ENCODE data around the gene GCNT4. TPM values are rescaled to one million over a fixed set of nuclear protein-coding genes. Genes with fewer than 3 reads are reported as not detected.

Gene GCNT4
- total and polyA plus RNA-seq, 7 donors: 0.69 to 3.2 (median 1.8) TPM

DNA sequence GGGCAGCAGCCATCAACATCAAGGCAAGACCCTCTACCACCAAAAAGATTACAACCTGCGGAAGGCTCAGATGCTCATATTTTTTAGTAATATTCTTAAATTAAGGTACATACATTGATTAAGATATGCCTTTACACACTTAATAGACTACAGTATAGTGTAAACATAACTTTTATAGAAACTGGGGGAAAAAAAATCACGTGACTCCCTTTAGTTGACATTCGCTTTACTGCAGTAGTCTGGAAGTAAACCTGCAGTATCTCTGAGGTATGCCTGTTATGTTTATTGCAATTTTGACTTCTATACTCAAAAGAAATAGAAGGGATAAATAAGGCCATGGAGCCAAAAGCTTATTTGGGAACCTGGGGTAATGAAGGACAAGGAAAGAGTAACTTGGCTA is 15.1 kb upstream of the GCNT4 start:
- intact Hi-C loops (cut with DNase I): no loop called here
- H3K27me3 ChIP-seq: no peaks in the 10 kb centered on the region
- no peak for DNase-seq
- no peaks in the 10 kb centered on the region for H3K9me3 ChIP-seq
- TF ChIP-seq CTCF (IDR thresholded peaks at IDR 0.05) (no peak), EP300 (IDR thresholded peaks at IDR 0.05) (no peak), POLR2AphosphoS5 (IDR thresholded peaks at IDR 0.05) (no peak), POLR2A (IDR thresholded peaks at IDR 0.05) (no peak)
- no peaks in the 10 kb centered on the region for H3K36me3 ChIP-seq
- WGBS, 2 donors: 86 to 91% methylated on average over 3 of the region's 3 CpGs
- H3K27ac ChIP-seq: no peak overlapping the region
- no peak overlapping the region for H3K4me3 ChIP-seq
- no peaks in the 10 kb centered on the region for H3K4me1 ChIP-seq

- DNase-seq: no peak
- Histone ChIP-seq H3K4me3 (no peak overlapping the region), H3K27me3 (no peaks in the 10 kb centered on the region), H3K4me1 (no peaks in the 10 kb centered on the region), H3K36me3 (no peaks in the 10 kb centered on the region), H3K27ac (no peak overlapping the region), H3K9me3 (no peaks in the 10 kb centered on the region)
- 85 to 91% methylated on average over 2 of the region's 2 CpGs for WGBS, 2 donors
- intact Hi-C loops (cut with DNase I): no loop called here
- TF ChIP-seq POLR2A (IDR thresholded peaks at IDR 0.05) (no peak), EP300 (IDR thresholded peaks at IDR 0.05) (no peak), POLR2AphosphoS5 (IDR thresholded peaks at IDR 0.05) (no peak), CTCF (IDR thresholded peaks at IDR 0.05) (no peak)
Measured at GRCh38 chr5:75062925-75063531, 10.7 kb upstream of the GCNT4 start.

- Histone ChIP-seq H3K4me3 (no peak overlapping the region), H3K9me3 (no peaks in the 10 kb centered on the region), H3K4me1 (peaks cover 0 to 6% (median 0%) of the 10 kb centered on the region in 4 donors), H3K36me3 (no peaks in the 10 kb centered on the region), H3K27me3 (no peaks in the 10 kb centered on the region), H3K27ac (no peak overlapping the region)
- 51 to 75% methylated on average over 4 of the region's 4 CpGs for WGBS, 2 donors
- DNase-seq: no peak
- intact Hi-C loops (cut with DNase I): loop anchor here (10.0 kb wide), 2 partner anchors 375 to 615 kb away; partner anchors contain the start of gene HEXB
- no peak for TF ChIP-seq EP300 (IDR thresholded peaks at IDR 0.05)
- no peak for TF ChIP-seq POLR2AphosphoS5 (IDR thresholded peaks at IDR 0.05)
- no peak for TF ChIP-seq POLR2A (IDR thresholded peaks at IDR 0.05)
- TF ChIP-seq CTCF (IDR thresholded peaks at IDR 0.05): no peak
Measured at GRCh38 chr5:75059912-75060545, 7.7 kb upstream of the GCNT4 start.

GRCh38 chr5:75058986-75059535 is 6.7 kb upstream of the GCNT4 start:
- Histone ChIP-seq H3K36me3 (no peaks in the 10 kb centered on the region), H3K9me3 (no peaks in the 10 kb centered on the region), H3K27me3 (no peaks in the 10 kb centered on the region), H3K4me1 (peaks cover 0 to 16% (median 4%) of the 10 kb centered on the region in 4 donors), H3K4me3 (no peak overlapping the region), H3K27ac (no peak overlapping the region)
- intact Hi-C loops (cut with DNase I): loop anchor here (10.0 kb wide), 2 partner anchors 374 to 616 kb away; partner anchors contain the start of gene HEXB
- TF ChIP-seq POLR2A (IDR thresholded peaks at IDR 0.05): no peak
- no peak for TF ChIP-seq EP300 (IDR thresholded peaks at IDR 0.05)
- TF ChIP-seq POLR2AphosphoS5 (IDR thresholded peaks at IDR 0.05): no peak
- no peak for TF ChIP-seq CTCF (IDR thresholded peaks at IDR 0.05)
- no peak for DNase-seq
- WGBS, 2 donors: 82 to 94% methylated on average over 3 of the region's 3 CpGs

Measured in sigmoid colon (tissue), 7 donors.